Amniotic epithelial cell (primary cell): Measurements from ENCODE around the gene JOSD1.

Experiments used
- DNase-seq: peaks from one replicate; pipeline ENCODE4 v3.0.0-alpha.2; 2010; ENCODE audit warnings: low read depth

JOSD1 gene

GRCh38 chr22:38712486-38713207, 11.9 kb upstream of the JOSD1 start:
- DNase-seq, result no peak

- no peak for DNase-seq
Observed at GRCh38 chr22:38710866-38711265, 10.1 kb upstream of the JOSD1 start.

GRCh38 chr22:38710351-38710750, 9.6 kb upstream of the JOSD1 start:
- no peak for DNase-seq

GRCh38 chr22:38709306-38709705, 8.6 kb upstream of the JOSD1 start:
- DNase-seq, result no peak

GRCh38 chr22:38707984-38708383, 7.2 kb upstream of the JOSD1 start:
- no peak for DNase-seq

- DNase-seq, result peak; percentile 77
Observed at GRCh38 chr22:38707346-38707745, 6.6 kb upstream of the JOSD1 start.

- no peak for DNase-seq
Observed at GRCh38 chr22:38706901-38707195, 6.1 kb upstream of the JOSD1 start.

GRCh38 chr22:38706101-38706900, 5.6 kb upstream of the JOSD1 start:
- DNase-seq, result peak; percentile 29

GRCh38 chr22:38705235-38706100, 4.7 kb upstream of the JOSD1 start, which contains the start of gene GTPBP1:
GTPBP1 (plus strand) TSS chr22:38705944; CDS start chr22:38705956, 12 bp downstream.
- peak; percentile 100 for DNase-seq

- no peak for DNase-seq
Observed at GRCh38 chr22:38704654-38705234, 4.0 kb upstream of the JOSD1 start.

GRCh38 chr22:38700270-38700788, 414 bp downstream of the JOSD1 start:
- DNase-seq, result peak; percentile 54

- peak; percentile 53 for DNase-seq
Observed at GRCh38 chr22:38699784-38700183, 959 bp downstream of the JOSD1 start.

GRCh38 chr22:38699143-38699542, 1.6 kb downstream of the JOSD1 start:
- DNase-seq, result no peak

- no peak for DNase-seq
Observed at GRCh38 chr22:38698407-38699094, 2.2 kb downstream of the JOSD1 start.

- DNase-seq, result peak; percentile 72
Observed at GRCh38 chr22:38697425-38698089, 3.2 kb downstream of the JOSD1 start.

GRCh38 chr22:38696606-38697424, 3.9 kb downstream of the JOSD1 start:
- DNase-seq, result peak; percentile 77

GRCh38 chr22:38694940-38695339, 5.8 kb downstream of the JOSD1 start:
- no peak for DNase-seq

- DNase-seq, result no peak
Observed at GRCh38 chr22:38694049-38694448, 6.7 kb downstream of the JOSD1 start.

GRCh38 chr22:38689651-38690050, 11.1 kb downstream of the JOSD1 start:
- DNase-seq, result no peak

- no peak for DNase-seq
Observed at GRCh38 chr22:38685761-38686160, 15.0 kb downstream of the JOSD1 start.
